A673 (cell line): ENCODE data around the gene PRIMPOL. TPM values are rescaled to one million over a fixed set of nuclear protein-coding genes. Genes with fewer than 3 reads are reported as not detected.

Experiments used
- BruUV-seq: library from RNA; stranded (reverse); fragments of 400-500 nt; replicated peaks from 2 replicates; lab custom pipeline; 2021; lab: Mats Ljungman, UMichigan
- CTCF ChIA-PET: fragments of 300-600 bp; sonication (Branson Sonifier 250); formaldehyde crosslinking; loops from one replicate; lab custom pipeline; 2022; ENCODE audit warnings: antibody characterized with exemption; lab: Charles Lee
- POLR2A ChIA-PET: fragments of 300-600 bp; sonication (Branson Sonifier 250); formaldehyde crosslinking; loops from one replicate; lab custom pipeline; 2022; ENCODE audit warnings: antibody characterized with exemption; ENCODE audit not compliant: low non-redundant PET; lab: Charles Lee
- DNase-seq: peaks from one replicate; pipeline ENCODE4 v3.0.0-alpha.2; 2015; ENCODE audit warnings: low spot score
- H3K27ac ChIP-seq: fragments of 200-600 bp; sonication (generic); 2 replicates; pipeline ENCODE4 v1.5.1; 2016; ENCODE audit warnings: mixed run types, low read depth, mild to moderate bottlenecking, mixed read lengths, antibody characterized with exemption, low read length; ENCODE audit not compliant: poor library complexity, severe bottlenecking
- H3K27me3 ChIP-seq: fragments of 200-600 bp; sonication (generic); replicated peaks from 2 replicates; pipeline ENCODE4 v1.6.1; 2017; ENCODE audit warnings: mixed run types, low read depth, mild to moderate bottlenecking, mixed read lengths, antibody characterized with exemption, low read length; ENCODE audit not compliant: insufficient read depth, poor library complexity
- H3K36me3 ChIP-seq: fragments of 200-600 bp; sonication (generic); 2 replicates; pipeline ENCODE4 v1.6.1; 2016; ENCODE audit warnings: mixed run types, mild to moderate bottlenecking, mixed read lengths, antibody characterized with exemption, low read length; ENCODE audit not compliant: insufficient read depth, poor library complexity, severe bottlenecking
- H3K4me1 ChIP-seq: fragments of 200-600 bp; sonication (generic); 2 replicates; pipeline ENCODE4 v1.6.1; 2017; ENCODE audit warnings: mixed run types, mild to moderate bottlenecking, mixed read lengths, antibody characterized with exemption, low read length; ENCODE audit not compliant: insufficient read depth, poor library complexity, severe bottlenecking
- H3K4me3 ChIP-seq: fragments of 200-600 bp; sonication (generic); 2 replicates; pipeline ENCODE4 v1.5.1; 2016; ENCODE audit warnings: low read depth, mixed run types, mild to moderate bottlenecking, mixed read lengths, low read length; ENCODE audit not compliant: poor library complexity, severe bottlenecking
- H3K9me3 ChIP-seq: fragments of 200-600 bp; sonication (generic); 2 replicates; pipeline ENCODE4 v1.6.1; 2016; ENCODE audit warnings: mixed run types, low read depth, mild to moderate bottlenecking, mixed read lengths, antibody characterized with exemption, low read length; ENCODE audit not compliant: poor library complexity, severe bottlenecking
- EZH2 ChIP-seq: fragments of 200-600 bp; sonication (generic); IDR thresholded peaks from 2 replicates; pipeline ENCODE4 v1.6.1; 2017; ENCODE audit warnings: borderline replicate concordance, low read depth, mild to moderate bottlenecking, mixed read lengths, antibody characterized with exemption, low read length; ENCODE audit not compliant: poor library complexity, severe bottlenecking
- intact Hi-C: fragments of 100-400 bp; cut with micrococcal nuclease; formaldehyde crosslinking; loops from one replicate; pipeline ENCODE4 v1.10.0; 2022; ENCODE audit not compliant: unreplicated experiment
- total RNA-seq: library from RNA; stranded (reverse); gene quantifications from 2 replicates; pipeline ENCODE4 v1.2.3, GENCODE V29; 2021
- TF ChIP-seq, protein P1 (sequence below): fragments of 300-800, 200-600 bp; sonication (generic); conservative IDR thresholded peaks from 2 replicates; pipeline ENCODE4 v1.5.1; 2017; ENCODE audit warnings: low read depth, mild to moderate bottlenecking, antibody characterized with exemption, low read length, moderate library complexity, mixed read lengths

The PRIMPOL gene
- total RNA-seq, 1 experiment from 2014 or later: 25.7 TPM

DNA sequence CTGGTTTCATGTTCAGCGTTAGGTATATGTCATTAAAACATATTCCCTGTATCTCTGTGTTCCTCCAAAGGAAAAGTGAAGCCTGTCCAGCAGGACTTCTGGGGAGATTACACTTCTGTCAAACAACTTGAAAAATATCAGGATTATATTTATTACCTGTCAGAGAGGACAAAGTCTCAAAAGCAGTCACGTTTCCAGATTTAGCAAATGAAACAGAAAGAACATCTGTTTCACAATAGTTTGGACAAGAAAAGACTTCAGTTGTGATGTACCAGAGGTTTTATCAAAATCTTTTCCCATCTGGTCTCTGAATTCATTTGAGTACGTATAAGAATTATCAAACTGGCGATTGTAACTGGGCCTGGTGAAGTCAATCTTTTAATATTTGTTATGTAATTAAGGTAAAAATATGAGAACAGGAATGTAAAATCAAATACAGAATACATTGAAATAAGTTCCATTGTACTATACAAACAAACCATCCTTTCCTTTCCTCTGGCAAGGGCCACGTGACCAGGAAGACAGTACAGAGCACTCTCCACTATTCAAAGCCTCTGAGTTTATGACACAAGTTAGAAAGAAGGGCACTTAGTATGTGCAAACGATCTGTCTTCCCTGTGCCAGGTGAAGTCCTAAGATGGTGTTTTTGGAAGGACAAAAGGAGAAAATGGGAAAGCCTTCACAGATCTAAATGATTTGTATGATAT, 3.5 kb upstream of the PRIMPOL start:
- BruUV-seq: no TSS peak
- H3K9me3 ChIP-seq: no peaks in the 10 kb centered on the region
- H3K27me3 ChIP-seq: no peaks in the 10 kb centered on the region
- peaks cover 46% of the 10 kb centered on the region for H3K4me1 ChIP-seq
- no peak for DNase-seq
- no peak overlapping the region for H3K4me3 ChIP-seq
- H3K27ac ChIP-seq: peak overlapping the region; percentile 21
- ChIA-PET POLR2A (no interaction called here), CTCF (no interaction called here)
- TF ChIP-seq, protein P1, sequence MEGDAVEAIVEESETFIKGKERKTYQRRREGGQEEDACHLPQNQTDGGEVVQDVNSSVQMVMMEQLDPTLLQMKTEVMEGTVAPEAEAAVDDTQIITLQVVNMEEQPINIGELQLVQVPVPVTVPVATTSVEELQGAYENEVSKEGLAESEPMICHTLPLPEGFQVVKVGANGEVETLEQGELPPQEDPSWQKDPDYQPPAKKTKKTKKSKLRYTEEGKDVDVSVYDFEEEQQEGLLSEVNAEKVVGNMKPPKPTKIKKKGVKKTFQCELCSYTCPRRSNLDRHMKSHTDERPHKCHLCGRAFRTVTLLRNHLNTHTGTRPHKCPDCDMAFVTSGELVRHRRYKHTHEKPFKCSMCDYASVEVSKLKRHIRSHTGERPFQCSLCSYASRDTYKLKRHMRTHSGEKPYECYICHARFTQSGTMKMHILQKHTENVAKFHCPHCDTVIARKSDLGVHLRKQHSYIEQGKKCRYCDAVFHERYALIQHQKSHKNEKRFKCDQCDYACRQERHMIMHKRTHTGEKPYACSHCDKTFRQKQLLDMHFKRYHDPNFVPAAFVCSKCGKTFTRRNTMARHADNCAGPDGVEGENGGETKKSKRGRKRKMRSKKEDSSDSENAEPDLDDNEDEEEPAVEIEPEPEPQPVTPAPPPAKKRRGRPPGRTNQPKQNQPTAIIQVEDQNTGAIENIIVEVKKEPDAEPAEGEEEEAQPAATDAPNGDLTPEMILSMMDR: no peak
- no peak for TF ChIP-seq EZH2
- H3K36me3 ChIP-seq: no peaks in the 10 kb centered on the region
- intact Hi-C loops: loop anchor here (5.0 to 10.0 kb wide), 4 partner anchors 86 to 289 kb away; partner anchors contain the start of gene CENPU

- DNase-seq: no peak
- Histone ChIP-seq H3K27ac (peak overlapping the region; percentile 93), H3K4me1 (peaks cover 50% of the 10 kb centered on the region), H3K4me3 (peak overlapping the region; percentile 94), H3K27me3 (no peaks in the 10 kb centered on the region), H3K9me3 (no peaks in the 10 kb centered on the region), H3K36me3 (no peaks in the 10 kb centered on the region)
- ChIA-PET POLR2A (no interaction called here), CTCF (no interaction called here)
- TF ChIP-seq EZH2: no peak
- TF ChIP-seq, protein P1: no peak
- intact Hi-C loops: loop anchor here (1.0 to 10.0 kb wide), 6 partner anchors 85 to 379 kb away; partner anchors contain the start of genes CENPU and IRF2
- TSS peak; percentile 29 for BruUV-seq
These were observed 2.1 kb upstream of the PRIMPOL start for GRCh38 chr4:184647266-184648053.

- Histone ChIP-seq H3K9me3 (no peaks in the 10 kb centered on the region), H3K4me1 (peaks cover 50% of the 10 kb centered on the region), H3K4me3 (peak overlapping the region; percentile 94), H3K36me3 (no peaks in the 10 kb centered on the region), H3K27me3 (no peaks in the 10 kb centered on the region), H3K27ac (peak overlapping the region; percentile 93)
- no peak for DNase-seq
- BruUV-seq: no TSS peak
- CTCF ChIA-PET: no interaction called here
- TF ChIP-seq, protein P1: no peak
- TF ChIP-seq EZH2: no peak
- POLR2A ChIA-PET: no interaction called here
- intact Hi-C loops: loop anchor here (1.0 to 10.0 kb wide), 6 partner anchors 84 to 380 kb away; partner anchors contain the start of genes CENPU and IRF2
These were observed 1.6 kb upstream of the PRIMPOL start for GRCh38 chr4:184648054-184648312.
